Cortex of kidney (tissue), 1 donor: ENCODE results near the gene UGT1A1.

Experiments
- DNase-seq: peaks from one replicate; lab custom pipeline; 2025; lab: John Stamatoyannopoulos, UW

Gene UGT1A1

GRCh38 chr2:233798335-233799086 lies 38.4 kb downstream of the UGT1A1 start:
- DNase-seq: no peak

GRCh38 chr2:233799087-233799665 lies 39.1 kb downstream of the UGT1A1 start:
- DNase-seq: no peak

GRCh38 chr2:233799716-233800115 lies 39.6 kb downstream of the UGT1A1 start:
- DNase-seq: no peak

- no peak for DNase-seq
Observed at GRCh38 chr2:233800208-233800607, 40.1 kb downstream of the UGT1A1 start.

- no peak for DNase-seq
Observed at GRCh38 chr2:233801357-233802131, 41.5 kb downstream of the UGT1A1 start.

GRCh38 chr2:233802132-233802815 lies 42.2 kb downstream of the UGT1A1 start:
- DNase-seq: no peak

- DNase-seq: no peak
Observed at GRCh38 chr2:233803292-233803911, 43.3 kb downstream of the UGT1A1 start.

- no peak for DNase-seq
Observed at GRCh38 chr2:233803994-233804393, 43.9 kb downstream of the UGT1A1 start.

- DNase-seq: no peak
Observed at GRCh38 chr2:233807215-233807865, 47.3 kb downstream of the UGT1A1 start.

- DNase-seq: no peak
Observed at GRCh38 chr2:233807966-233808935, 48.2 kb downstream of the UGT1A1 start.

GRCh38 chr2:233810385-233810784 lies 50.3 kb downstream of the UGT1A1 start:
- DNase-seq: no peak

- DNase-seq: no peak
Observed at GRCh38 chr2:233811087-233811486, 51.0 kb downstream of the UGT1A1 start.

- DNase-seq: no peak
Observed at GRCh38 chr2:233811732-233812131, 51.7 kb downstream of the UGT1A1 start.

GRCh38 chr2:233813236-233814055 lies 53.4 kb downstream of the UGT1A1 start:
- DNase-seq: no peak

GRCh38 chr2:233814056-233814835 lies 54.2 kb downstream of the UGT1A1 start:
- no peak for DNase-seq

GRCh38 chr2:233815861-233816260 lies 55.8 kb downstream of the UGT1A1 start:
- DNase-seq: no peak

- no peak for DNase-seq
Observed at GRCh38 chr2:233816334-233816733, 56.3 kb downstream of the UGT1A1 start.

- no peak for DNase-seq
Observed at GRCh38 chr2:233816771-233817170, 56.7 kb downstream of the UGT1A1 start.
